Panc1 (cell line): ENCODE data around the gene MYH4. TPM values are rescaled to one million over a fixed set of nuclear protein-coding genes. Genes with fewer than 3 reads are reported as not detected.

Experiments used
- ATAC-seq: fragments of 200-7000 bp; cut with Tn5 transposase; 2 replicates; pipeline ENCODE4 v1.9.1; 2020; ENCODE audit warnings: mild to moderate bottlenecking, moderate library complexity
- BruUV-seq: library from RNA; stranded (reverse); fragments of 400-500 nt; replicated peaks from 2 replicates; lab custom pipeline; 2021; lab: Mats Ljungman, UMichigan
- CTCF ChIA-PET: fragments of 300-600 bp; sonication (Branson Sonifier 250); formaldehyde crosslinking; loops from one replicate; lab custom pipeline; 2022; ENCODE audit warnings: antibody characterized with exemption; lab: Charles Lee
- POLR2A ChIA-PET: fragments of 300-600 bp; sonication (Branson Sonifier 250); formaldehyde crosslinking; loops from one replicate; lab custom pipeline; 2022; ENCODE audit warnings: antibody characterized with exemption; lab: Charles Lee
- DNase-seq: peaks from one replicate; pipeline ENCODE4 v3.0.0-alpha.2; 2010; ENCODE audit warnings: low read depth, low spot score
- H3K27ac ChIP-seq: 2 replicates; pipeline ENCODE4 v1.5.1; 2011; ENCODE audit warnings: mild to moderate bottlenecking, low read length, inconsistent platforms
- H3K27me3 ChIP-seq: fragments of 200-500 bp; sonication (Bioruptor generic); 2 replicates; pipeline ENCODE4 v1.6.0; 2014; ENCODE audit warnings: low read length, inconsistent platforms; ENCODE audit not compliant: control insufficient read depth, insufficient read depth
- H3K36me3 ChIP-seq: fragments of 200-500 bp; sonication (Bioruptor generic); 2 replicates; pipeline ENCODE4 v1.5.1; 2014; ENCODE audit warnings: inconsistent platforms, mild to moderate bottlenecking, low read length, moderate library complexity; ENCODE audit not compliant: control insufficient read depth, insufficient read depth
- H3K4me1 ChIP-seq: 2 replicates; pipeline ENCODE4 v1.5.1; 2011; ENCODE audit warnings: inconsistent platforms, mild to moderate bottlenecking, low read length, moderate library complexity; ENCODE audit not compliant: control insufficient read depth, insufficient read depth
- H3K4me3 ChIP-seq, 2 experiments: 2 replicates each; pipeline ENCODE4 v1.5.1; 2011 to 2012; ENCODE audit warnings: low read depth in 2 of 2, low read length in 2 of 2, mild to moderate bottlenecking in 2 of 2, inconsistent platforms in 1 of 2, moderate library complexity in 1 of 2
- H3K9me3 ChIP-seq: fragments of 200-500 bp; sonication (Bioruptor generic); 2 replicates; pipeline ENCODE4 v1.5.1; 2014; ENCODE audit warnings: low read depth, mild to moderate bottlenecking, inconsistent platforms, low read length, moderate library complexity; ENCODE audit not compliant: control insufficient read depth, insufficient read depth
- CTCF ChIP-seq: fragments of 450-650 bp; IDR thresholded peaks from 2 replicates; pipeline ENCODE4 v1.5.1; 2017; ENCODE audit warnings: mild to moderate bottlenecking
- POLR2AphosphoS5 ChIP-seq: IDR thresholded peaks from 2 replicates; pipeline ENCODE4 v1.6.1; 2012; ENCODE audit warnings: mild to moderate bottlenecking, low read depth, low read length, moderate library complexity
- SIN3A ChIP-seq: IDR thresholded peaks from 2 replicates; pipeline ENCODE4 v1.6.1; 2012; ENCODE audit warnings: low read depth, mild to moderate bottlenecking, low read length, moderate library complexity, borderline replicate concordance; ENCODE audit not compliant: insufficient read depth
- TCF7L2 ChIP-seq: IDR thresholded peaks from 2 replicates; pipeline ENCODE4 v1.6.1; 2011; ENCODE audit warnings: mild to moderate bottlenecking, low read depth, low read length, inconsistent platforms
- in situ Hi-C: cut with HindIII; loops from 2 replicates; pipeline ENCODE4 v1.10.0; 2016; ENCODE audit warnings: low sequenced_read_pairs, low pct_unique_long_range_greater_than_20kb
- intact Hi-C: fragments of 100-400 bp; cut with micrococcal nuclease; formaldehyde crosslinking; loops from one replicate; pipeline ENCODE4 v1.10.0; 2022; ENCODE audit not compliant: unreplicated experiment
- total RNA-seq: library from RNA; stranded (reverse); gene quantifications from one replicate; pipeline ENCODE4 v1.2.1, GENCODE V29; 2021; ENCODE audit not compliant: unreplicated experiment
- TF ChIP-seq, protein P1 (sequence below), 2 experiments: IDR thresholded peaks; 2 replicates each; pipeline ENCODE4 v1.6.1; 2011 to 2012; ENCODE audit warnings: low read depth in 2 of 2, control low read depth in 1 of 2, low read length in 1 of 2, mild to moderate bottlenecking in 1 of 2, moderate library complexity in 1 of 2; ENCODE audit not compliant: insufficient read depth in 1 of 2

Gene MYH4
- total RNA-seq, 1 experiment from 2014 or later = not detected

DNA sequence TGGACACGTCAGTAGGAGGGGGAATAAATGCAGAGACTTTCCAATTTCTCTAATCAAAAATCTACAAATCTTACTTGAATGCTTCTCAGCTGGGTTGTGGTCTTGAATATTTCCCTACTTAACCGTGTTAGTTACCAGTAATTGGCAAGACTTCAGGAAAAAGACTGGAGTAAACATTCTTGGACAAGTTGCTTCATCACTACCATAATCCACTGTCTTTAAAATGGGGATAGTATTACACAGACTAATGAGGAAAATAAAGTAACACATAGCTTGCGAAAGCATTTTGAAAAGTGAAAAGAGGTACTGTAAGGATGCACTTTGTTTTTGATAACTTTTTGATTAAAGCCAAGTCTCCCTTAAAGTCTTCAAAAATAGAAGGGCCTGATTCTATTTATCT lies 30.6 kb upstream of the MYH4 start:
- Histone ChIP-seq H3K4me3 (no peak overlapping the region), H3K4me1 (no peaks in the 10 kb centered on the region), H3K9me3 (no peaks in the 10 kb centered on the region), H3K36me3 (no peaks in the 10 kb centered on the region), H3K27me3 (no peaks in the 10 kb centered on the region), H3K27ac (no peak overlapping the region)
- in situ Hi-C loops = no loop called here
- BruUV-seq = no TSS peak
- ChIA-PET POLR2A (no interaction called here), CTCF (no interaction called here)
- TF ChIP-seq POLR2AphosphoS5 (no peak), CTCF (no peak), TCF7L2 (no peak), SIN3A (no peak)
- TF ChIP-seq, protein P1, sequence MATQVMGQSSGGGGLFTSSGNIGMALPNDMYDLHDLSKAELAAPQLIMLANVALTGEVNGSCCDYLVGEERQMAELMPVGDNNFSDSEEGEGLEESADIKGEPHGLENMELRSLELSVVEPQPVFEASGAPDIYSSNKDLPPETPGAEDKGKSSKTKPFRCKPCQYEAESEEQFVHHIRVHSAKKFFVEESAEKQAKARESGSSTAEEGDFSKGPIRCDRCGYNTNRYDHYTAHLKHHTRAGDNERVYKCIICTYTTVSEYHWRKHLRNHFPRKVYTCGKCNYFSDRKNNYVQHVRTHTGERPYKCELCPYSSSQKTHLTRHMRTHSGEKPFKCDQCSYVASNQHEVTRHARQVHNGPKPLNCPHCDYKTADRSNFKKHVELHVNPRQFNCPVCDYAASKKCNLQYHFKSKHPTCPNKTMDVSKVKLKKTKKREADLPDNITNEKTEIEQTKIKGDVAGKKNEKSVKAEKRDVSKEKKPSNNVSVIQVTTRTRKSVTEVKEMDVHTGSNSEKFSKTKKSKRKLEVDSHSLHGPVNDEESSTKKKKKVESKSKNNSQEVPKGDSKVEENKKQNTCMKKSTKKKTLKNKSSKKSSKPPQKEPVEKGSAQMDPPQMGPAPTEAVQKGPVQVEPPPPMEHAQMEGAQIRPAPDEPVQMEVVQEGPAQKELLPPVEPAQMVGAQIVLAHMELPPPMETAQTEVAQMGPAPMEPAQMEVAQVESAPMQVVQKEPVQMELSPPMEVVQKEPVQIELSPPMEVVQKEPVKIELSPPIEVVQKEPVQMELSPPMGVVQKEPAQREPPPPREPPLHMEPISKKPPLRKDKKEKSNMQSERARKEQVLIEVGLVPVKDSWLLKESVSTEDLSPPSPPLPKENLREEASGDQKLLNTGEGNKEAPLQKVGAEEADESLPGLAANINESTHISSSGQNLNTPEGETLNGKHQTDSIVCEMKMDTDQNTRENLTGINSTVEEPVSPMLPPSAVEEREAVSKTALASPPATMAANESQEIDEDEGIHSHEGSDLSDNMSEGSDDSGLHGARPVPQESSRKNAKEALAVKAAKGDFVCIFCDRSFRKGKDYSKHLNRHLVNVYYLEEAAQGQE (IDR thresholded peaks at IDR 0.05; ENCODE audit: insufficient read depth in 1 of 2, low read depth in 2 of 2, low read length in 1 of 2) = no peak
- intact Hi-C loops = no loop called here
- DNase-seq = no peak
- no peak for ATAC-seq

DNA sequence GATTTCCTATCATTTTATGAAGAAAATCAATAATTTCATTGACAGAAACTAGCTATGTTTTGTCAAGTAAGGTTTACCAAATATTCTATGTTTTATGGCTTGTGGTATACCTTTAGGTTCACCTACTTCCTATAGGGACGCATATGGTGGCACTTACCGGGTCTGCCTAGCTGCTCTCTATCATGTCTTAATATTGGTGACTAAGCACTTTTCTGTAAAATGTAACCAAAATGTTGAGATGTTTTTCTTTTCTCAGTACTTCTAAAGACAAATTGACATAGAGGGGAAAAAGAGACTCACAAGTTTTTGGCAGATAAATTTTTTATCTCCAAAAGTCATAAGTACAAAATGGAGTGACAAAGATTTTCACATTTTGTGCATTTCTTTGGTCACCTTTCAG lies 22.6 kb upstream of the MYH4 start:
- intact Hi-C loops (no loop called here), in situ Hi-C loops (no loop called here)
- Histone ChIP-seq H3K9me3 (no peaks in the 10 kb centered on the region), H3K36me3 (no peaks in the 10 kb centered on the region), H3K27me3 (no peaks in the 10 kb centered on the region), H3K27ac (no peak overlapping the region), H3K4me3 (no peak overlapping the region), H3K4me1 (no peaks in the 10 kb centered on the region)
- BruUV-seq = no TSS peak
- POLR2A ChIA-PET = no interaction called here
- ATAC-seq (no peak), DNase-seq (no peak)
- no peak for TF ChIP-seq CTCF
- no peak for TF ChIP-seq SIN3A
- TF ChIP-seq, protein P1 (IDR thresholded peaks at IDR 0.05; ENCODE audit: insufficient read depth in 1 of 2, low read depth in 2 of 2, low read length in 1 of 2) = no peak
- no peak for TF ChIP-seq POLR2AphosphoS5
- no peak for TF ChIP-seq TCF7L2
- CTCF ChIA-PET = no interaction called here
